Heart right ventricle (tissue), 16 donors: Measurements from ENCODE around the gene SRPRB. TPM values are rescaled to one million over a fixed set of nuclear protein-coding genes. Genes with fewer than 3 reads are reported as not detected.

Experiments used
- ATAC-seq, 8 donors: fragments of 200-7000 bp; cut with Tn5 transposase; one replicate each; pipeline ENCODE4 v1.9.1; 2020; ENCODE audit warnings: mild to moderate bottlenecking in 8 of 8, moderate library complexity in 8 of 8, moderate number of reproducible peaks in 1 of 8
- DNase-seq, 2 donors: peaks; one replicate each; pipeline ENCODE4 v3.0.0-alpha.2; 2020
- H3K27ac ChIP-seq, 10 donors: fragments of 200-600 bp; sonication (generic) in 2 of 10; one replicate each; pipeline versions ENCODE4 v1.5.0 to v1.8.0; 2020 to 2022; ENCODE audit warnings: mild to moderate bottlenecking in 3 of 10
- H3K27me3 ChIP-seq, 7 donors: fragments of 200-600 bp; one replicate each; pipeline ENCODE4 v1.8.0; 2021 to 2022; ENCODE audit warnings: mild to moderate bottlenecking in 2 of 7
- H3K36me3 ChIP-seq, 9 donors: fragments of 200-600 bp; sonication (generic) in 1 of 9; one replicate each; pipeline versions ENCODE4 v1.5.0 to v1.8.0; 2020 to 2022; ENCODE audit warnings: mild to moderate bottlenecking in 2 of 9
- H3K4me1 ChIP-seq, 9 donors: fragments of 200-600 bp; sonication (generic) in 1 of 9; one replicate each; pipeline versions ENCODE4 v1.5.0 to v1.8.0; 2020 to 2022; ENCODE audit warnings: mild to moderate bottlenecking in 4 of 9
- H3K4me3 ChIP-seq, 10 donors: fragments of 200-600 bp; sonication (generic) in 2 of 10; one replicate each; pipeline versions ENCODE4 v1.5.0 to v1.8.0; 2020 to 2022; ENCODE audit warnings: mild to moderate bottlenecking in 7 of 10, moderate library complexity in 2 of 10
- H3K9me3 ChIP-seq, 11 donors: fragments of 200-600 bp in 10 of 11; sonication (generic) in 2 of 11; one replicate each; pipeline versions ENCODE4 v1.5.0 to v1.8.0; 2013 to 2022; ENCODE audit warnings: mild to moderate bottlenecking in 2 of 11, control low read depth in 1 of 11, moderate library complexity in 1 of 11
- WGBS, 2 donors: extraction: QIAGEN DNeasy Blood & Tissue Kit; methylation state at CpG; one replicate each; pipeline ENCODE4 v1.1.7; 2013; ENCODE audit warnings: inconsistent platforms in 1 of 2; 5-methylcytosine and 5-hydroxymethylcytosine counted together
- intact Hi-C, 10 donors: fragments of 100-400 bp; cut with DNase I; formaldehyde crosslinking; loops; one replicate each; pipeline versions ENCODE4 v1.11.1 to v1.14.2; 2022
- polyA plus RNA-seq, 2 donors: library from polyadenylated mRNA; stranded (reverse); fragments of 200-250 nt; gene quantifications; one replicate each; pipeline ENCODE4 v1.2.3, GENCODE V29; 2013
- total RNA-seq, 10 donors: library from RNA; stranded (reverse); fragmentation: NEBNext Ultra II Directional in 3 of 10; extraction: Animal tissue kit (Norgen Biotek cat#: 25700) in 3 of 10; gene quantifications; one replicate each; pipeline versions ENCODE4 v1.2.1 to v1.2.4, GENCODE V29; 2021 to 2023
- TF ChIP-seq, protein P1 (sequence below), 9 donors: fragments of 200-600 bp; sonication (generic) in 2 of 9; IDR thresholded peaks; one replicate each; pipeline versions ENCODE4 v1.5.0 to v1.8.0; 2021 to 2022; ENCODE audit warnings: antibody characterized with exemption in 9 of 9, mild to moderate bottlenecking in 5 of 9, moderate library complexity in 1 of 9
- donor health status: Arrhythmogenic right ventricular cardiomyopathy.
- donor health status: ischemic (EF 13 %, LVEDD 7.1; RV severe dilation, severe dysfunction).
- donor health status: healthy with polysubstance abuse.
- donor health status: DM: no; HTN: yes; CAD: no.
- donor health status: DM: no; HTN: no; CAD: no.
- donor health status: ischemic (EF 25% LVEDD 6.9; RV normal size, moderate dysfunction).
- donor health status: ischemic (EF 25% LVEDD 5.7; RV mildly dilated, moderate dysfunction).
- donor health status: healthy.
- donor health status: DM: yes; HTN: yes; CAD: no.
- donor health status: Ischemic cardiomyopathy.
- donor health status: ischemic (EF 35%, LVEDD 5.7; RV mildly dilated, moderate dysfunction).
- donor health status: nonischemic (EF 11% LVEDD 7.7; RV severe dilation, severe dysfunction).
- donor health status: DM: yes; HTN: yes; CAD: no.
- donor health status: PGD.
- donor health status: ischemic (EF 29% LVEDD 5.4; RV normal size, mild dysfunction).
- donor health status: nonischemic (EF 23%, LVEDD 6.1; RV moderate dilation, normal function).

SRPRB gene
- total and polyA plus RNA-seq, 12 donors: 12.1 to 46.2 (median 27.0) TPM

- 60 to 77% methylated on average over 4 of the region's 4 CpGs for WGBS, 2 donors
- peaks cover 0 to 10% (median 0%) of the 10 kb centered on the region in 7 donors for H3K27me3 ChIP-seq
- peaks cover 0 to 26% (median 14%) of the 10 kb centered on the region in 9 donors for H3K36me3 ChIP-seq
- no peaks in the 10 kb centered on the region for H3K9me3 ChIP-seq
- DNase-seq: no peak
- TF ChIP-seq, protein P1, sequence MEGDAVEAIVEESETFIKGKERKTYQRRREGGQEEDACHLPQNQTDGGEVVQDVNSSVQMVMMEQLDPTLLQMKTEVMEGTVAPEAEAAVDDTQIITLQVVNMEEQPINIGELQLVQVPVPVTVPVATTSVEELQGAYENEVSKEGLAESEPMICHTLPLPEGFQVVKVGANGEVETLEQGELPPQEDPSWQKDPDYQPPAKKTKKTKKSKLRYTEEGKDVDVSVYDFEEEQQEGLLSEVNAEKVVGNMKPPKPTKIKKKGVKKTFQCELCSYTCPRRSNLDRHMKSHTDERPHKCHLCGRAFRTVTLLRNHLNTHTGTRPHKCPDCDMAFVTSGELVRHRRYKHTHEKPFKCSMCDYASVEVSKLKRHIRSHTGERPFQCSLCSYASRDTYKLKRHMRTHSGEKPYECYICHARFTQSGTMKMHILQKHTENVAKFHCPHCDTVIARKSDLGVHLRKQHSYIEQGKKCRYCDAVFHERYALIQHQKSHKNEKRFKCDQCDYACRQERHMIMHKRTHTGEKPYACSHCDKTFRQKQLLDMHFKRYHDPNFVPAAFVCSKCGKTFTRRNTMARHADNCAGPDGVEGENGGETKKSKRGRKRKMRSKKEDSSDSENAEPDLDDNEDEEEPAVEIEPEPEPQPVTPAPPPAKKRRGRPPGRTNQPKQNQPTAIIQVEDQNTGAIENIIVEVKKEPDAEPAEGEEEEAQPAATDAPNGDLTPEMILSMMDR (IDR thresholded peaks at IDR 0.05): no peak
- no peak for ATAC-seq
- intact Hi-C loops: loop anchor here in 5 of 10 donors (5.0 to 10.0 kb wide), 2 partner anchors 140 to 143 kb away; partner anchors contain the start of gene TOPBP1 (in 5 of the 5)
- H3K4me1 ChIP-seq: peaks cover 0 to 21% (median 12%) of the 10 kb centered on the region in 9 donors
- H3K27ac ChIP-seq: peak overlapping the region in 1 of 10 donors; percentile 74
- peak overlapping the region in 7 of 10 donors; percentile 78 to 99 (median 93) for H3K4me3 ChIP-seq
Observed at GRCh38 chr3:133804896-133805295, 719 bp upstream of the SRPRB start.

GRCh38 chr3:133805384-133805701, 272 bp upstream of the SRPRB start:
- H3K4me3 ChIP-seq: peak overlapping the region; percentile 45 to 99 (median 88)
- DNase-seq (no peak), ATAC-seq (no peak)
- H3K4me1 ChIP-seq: peaks cover 0 to 21% (median 12%) of the 10 kb centered on the region in 9 donors
- H3K36me3 ChIP-seq: peaks cover 0 to 30% (median 14%) of the 10 kb centered on the region in 9 donors
- H3K9me3 ChIP-seq: no peaks in the 10 kb centered on the region
- 8 to 15% methylated on average over 15 of the region's 15 CpGs for WGBS, 2 donors
- intact Hi-C loops: loop anchor here in 4 of 10 donors (5.0 to 10.0 kb wide), 2 partner anchors 141 to 143 kb away; partner anchors contain the start of gene TOPBP1 (in 4 of the 4)
- H3K27ac ChIP-seq: peak overlapping the region in 3 of 10 donors; percentile 68 to 74 (median 69)
- TF ChIP-seq, protein P1 (IDR thresholded peaks at IDR 0.05): no peak
- peaks cover 0 to 10% (median 0%) of the 10 kb centered on the region in 7 donors for H3K27me3 ChIP-seq

- no peak overlapping the region for H3K4me3 ChIP-seq
- intact Hi-C loops: loop anchor here in 6 of 10 donors (10.0 kb wide), 3 partner anchors 148 to 1088 kb away; partner anchors contain the start of genes NPHP3 (in 2 of the 6) and TOPBP1 (in 2 of the 6)
- H3K4me1 ChIP-seq: peaks cover 0 to 8% (median 0%) of the 10 kb centered on the region in 9 donors
- no peak overlapping the region for H3K27ac ChIP-seq
- TF ChIP-seq, protein P1 (IDR thresholded peaks at IDR 0.05): no peak
- peak in 2 of 8 donors; percentile 37 to 60 for ATAC-seq
- 64 to 70% methylated on average over 1 of the region's 1 CpG for WGBS, 2 donors
- H3K9me3 ChIP-seq: no peaks in the 10 kb centered on the region
- DNase-seq: no peak
- no peaks in the 10 kb centered on the region for H3K27me3 ChIP-seq
- peaks cover 0 to 100% (median 28%) of the 10 kb centered on the region in 9 donors for H3K36me3 ChIP-seq
Observed at GRCh38 chr3:133812872-133813271, 7.3 kb downstream of the SRPRB start.

DNA sequence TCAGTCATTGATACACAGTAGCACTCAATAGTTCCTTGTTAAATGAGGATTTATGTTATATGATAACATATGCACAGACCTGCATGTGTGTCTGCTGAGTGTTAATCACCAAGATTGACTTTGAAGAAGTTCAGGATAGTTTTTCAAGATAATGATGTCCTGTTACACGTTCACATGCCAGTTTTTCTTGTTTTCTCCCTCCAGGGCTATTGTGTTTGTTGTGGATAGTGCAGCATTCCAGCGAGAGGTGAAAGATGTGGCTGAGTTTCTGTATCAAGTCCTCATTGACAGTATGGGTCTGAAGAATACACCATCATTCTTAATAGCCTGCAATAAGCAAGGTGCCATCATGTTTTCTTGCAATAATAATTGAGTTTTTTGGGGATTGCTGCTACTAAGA, 9.8 kb downstream of the SRPRB start:
- TF ChIP-seq, protein P1 (IDR thresholded peaks at IDR 0.05): no peak
- H3K4me3 ChIP-seq: no peak overlapping the region
- intact Hi-C loops: loop anchor here in 7 of 10 donors (5.0 to 10.0 kb wide), 7 partner anchors 87 to 1091 kb away; partner anchors contain the start of genes NPHP3 (in 2 of the 7) and TOPBP1 (in 2 of the 7)
- DNase-seq (no peak), ATAC-seq (no peak)
- peaks cover 0 to 8% (median 0%) of the 10 kb centered on the region in 9 donors for H3K4me1 ChIP-seq
- no peaks in the 10 kb centered on the region for H3K9me3 ChIP-seq
- 69 to 74% methylated on average over 2 of the region's 2 CpGs for WGBS, 2 donors
- no peaks in the 10 kb centered on the region for H3K27me3 ChIP-seq
- peaks cover 0 to 96% (median 37%) of the 10 kb centered on the region in 9 donors for H3K36me3 ChIP-seq
- H3K27ac ChIP-seq: no peak overlapping the region
